ENCODE data around the gene NSL1.
"Not testable (repeated sequence)": the region's sequence is repeated elsewhere in the genome, so short reads cannot be mapped to it uniquely, and the experiment has no call there.

The NSL1 gene

DNA sequence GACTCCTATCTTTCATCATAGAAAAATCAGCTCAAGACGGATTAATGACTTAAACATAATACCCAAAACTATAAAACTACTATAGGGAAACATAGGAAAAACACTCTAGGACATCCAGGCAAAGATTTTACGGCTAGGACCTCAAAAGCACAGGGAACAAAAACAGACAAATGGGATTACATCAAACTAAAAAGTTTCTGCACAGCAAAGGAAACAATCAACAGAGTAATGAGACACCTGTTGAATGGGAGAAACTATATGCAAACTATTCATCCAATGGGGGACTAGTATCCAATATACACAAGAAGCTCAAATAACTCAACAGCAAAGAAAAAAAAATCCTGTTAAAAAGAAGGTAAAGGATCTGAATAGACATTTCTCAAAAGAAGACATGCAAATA lies 18.6 kb downstream of the NSL1 start:
- TF ChIP-seq, protein P1, sequence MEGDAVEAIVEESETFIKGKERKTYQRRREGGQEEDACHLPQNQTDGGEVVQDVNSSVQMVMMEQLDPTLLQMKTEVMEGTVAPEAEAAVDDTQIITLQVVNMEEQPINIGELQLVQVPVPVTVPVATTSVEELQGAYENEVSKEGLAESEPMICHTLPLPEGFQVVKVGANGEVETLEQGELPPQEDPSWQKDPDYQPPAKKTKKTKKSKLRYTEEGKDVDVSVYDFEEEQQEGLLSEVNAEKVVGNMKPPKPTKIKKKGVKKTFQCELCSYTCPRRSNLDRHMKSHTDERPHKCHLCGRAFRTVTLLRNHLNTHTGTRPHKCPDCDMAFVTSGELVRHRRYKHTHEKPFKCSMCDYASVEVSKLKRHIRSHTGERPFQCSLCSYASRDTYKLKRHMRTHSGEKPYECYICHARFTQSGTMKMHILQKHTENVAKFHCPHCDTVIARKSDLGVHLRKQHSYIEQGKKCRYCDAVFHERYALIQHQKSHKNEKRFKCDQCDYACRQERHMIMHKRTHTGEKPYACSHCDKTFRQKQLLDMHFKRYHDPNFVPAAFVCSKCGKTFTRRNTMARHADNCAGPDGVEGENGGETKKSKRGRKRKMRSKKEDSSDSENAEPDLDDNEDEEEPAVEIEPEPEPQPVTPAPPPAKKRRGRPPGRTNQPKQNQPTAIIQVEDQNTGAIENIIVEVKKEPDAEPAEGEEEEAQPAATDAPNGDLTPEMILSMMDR (IDR thresholded peaks at IDR 0.05; ENCODE audit: low read depth, low read length, missing control alignments), result no peak
- no peak for DNase-seq
- in situ Hi-C loops (cut with HindIII; ENCODE audit: low pct_ligation_motif_present, low sequenced_read_pairs), result no loop called here
- Histone ChIP-seq H3K36me3 (replicated peaks) (no peaks in the 10 kb centered on the region), H3K27ac (no peak overlapping the region), H3K4me3 (ENCODE audit: low read depth, low read length) (no peak overlapping the region), H3K27me3 (replicated peaks) (no peaks in the 10 kb centered on the region)

DNA sequence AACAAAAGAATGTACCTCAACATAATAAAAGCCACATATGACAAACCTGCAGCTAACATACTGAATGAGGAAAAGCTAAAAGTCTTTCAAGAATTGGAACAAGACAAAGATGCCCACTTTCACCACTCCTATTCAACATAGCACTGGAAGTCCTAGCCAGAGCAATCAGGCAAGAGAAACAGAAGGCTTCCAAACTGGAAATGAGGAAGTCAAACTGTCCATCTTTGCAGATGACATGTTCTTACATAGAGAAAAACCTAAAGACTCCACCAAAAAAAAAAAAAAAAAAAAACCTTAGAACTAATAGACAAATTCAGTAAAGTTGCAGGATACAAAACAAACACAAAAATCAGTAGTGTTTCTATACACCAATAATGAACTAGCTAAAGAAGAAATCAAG lies 20.2 kb downstream of the NSL1 start:
- in situ Hi-C loops (cut with HindIII; ENCODE audit: low pct_ligation_motif_present, low sequenced_read_pairs), result no loop called here
- no peak for DNase-seq
- H3K36me3 ChIP-seq (replicated peaks), result no peaks in the 10 kb centered on the region
- H3K27ac ChIP-seq, result no peak overlapping the region
- H3K4me3 ChIP-seq (ENCODE audit: low read depth, low read length), result no peak overlapping the region
- no peaks in the 10 kb centered on the region for H3K27me3 ChIP-seq (replicated peaks)
- TF ChIP-seq, protein P1 (IDR thresholded peaks at IDR 0.05; ENCODE audit: low read depth, low read length, missing control alignments), result no peak

DNA sequence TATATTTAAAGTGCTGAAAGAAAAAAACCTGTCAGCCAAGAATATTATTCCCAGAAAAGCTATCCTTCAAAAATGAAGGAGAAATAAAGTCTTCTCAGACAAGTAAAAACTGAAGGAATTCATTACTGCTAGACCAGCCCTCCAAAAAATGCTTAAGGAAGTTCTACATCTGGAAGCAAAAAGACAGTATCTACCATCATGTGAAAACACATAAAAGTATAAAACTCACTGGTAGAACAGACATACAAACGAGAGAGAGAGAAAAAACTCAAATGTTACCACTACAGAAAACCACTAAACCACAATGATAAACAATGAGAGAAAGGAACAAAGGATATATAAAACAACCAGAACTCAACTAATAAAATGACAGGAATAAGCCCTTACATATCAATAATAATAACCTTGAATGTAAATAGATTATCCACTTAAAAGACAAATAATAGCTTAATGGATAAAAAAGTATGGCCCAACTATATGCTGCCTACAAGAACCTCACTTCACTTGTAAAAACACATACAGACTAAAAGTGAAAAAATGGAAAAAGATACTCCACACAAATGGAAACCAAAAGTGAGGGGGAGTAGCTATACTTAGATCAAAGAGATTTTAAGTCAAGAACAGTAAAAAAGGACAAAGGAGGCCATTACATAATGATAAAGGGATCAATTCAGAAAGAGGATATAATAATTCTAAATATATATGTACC lies 22.0 kb downstream of the NSL1 start:
- no peak for DNase-seq
- no peak overlapping the region for H3K4me3 ChIP-seq (ENCODE audit: low read depth, low read length)
- no peak overlapping the region for H3K27ac ChIP-seq
- TF ChIP-seq, protein P1 (IDR thresholded peaks at IDR 0.05; ENCODE audit: low read depth, low read length, missing control alignments), result no peak
- H3K27me3 ChIP-seq (replicated peaks), result no peaks in the 10 kb centered on the region
- in situ Hi-C loops (cut with HindIII; ENCODE audit: low pct_ligation_motif_present, low sequenced_read_pairs), result no loop called here
- H3K36me3 ChIP-seq (replicated peaks), result no peaks in the 10 kb centered on the region

DNA sequence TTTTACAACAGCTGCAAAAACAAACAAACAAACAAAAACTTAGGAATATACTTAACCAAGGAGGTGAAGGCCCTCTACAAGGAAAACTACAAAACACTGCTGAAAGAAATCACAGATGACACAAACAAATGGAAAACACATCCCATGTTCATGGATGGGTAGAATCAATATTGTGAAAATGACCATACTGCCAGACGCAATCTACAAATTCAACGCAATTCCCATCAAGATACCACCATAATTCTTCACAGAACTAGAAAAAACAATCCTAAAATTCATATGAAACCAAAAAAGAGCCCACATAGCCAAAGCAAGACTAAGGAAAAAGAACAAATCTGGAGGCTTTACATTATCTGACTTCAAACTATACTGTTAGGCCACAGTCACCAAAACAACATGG lies 24.8 kb downstream of the NSL1 start:
- H3K27ac ChIP-seq; DNase-seq; H3K4me3 ChIP-seq (ENCODE audit: low read depth, low read length); H3K36me3 ChIP-seq (replicated peaks); H3K27me3 ChIP-seq (replicated peaks); in situ Hi-C loops (cut with HindIII; ENCODE audit: low pct_ligation_motif_present, low sequenced_read_pairs): not testable (repeated sequence)

DNA sequence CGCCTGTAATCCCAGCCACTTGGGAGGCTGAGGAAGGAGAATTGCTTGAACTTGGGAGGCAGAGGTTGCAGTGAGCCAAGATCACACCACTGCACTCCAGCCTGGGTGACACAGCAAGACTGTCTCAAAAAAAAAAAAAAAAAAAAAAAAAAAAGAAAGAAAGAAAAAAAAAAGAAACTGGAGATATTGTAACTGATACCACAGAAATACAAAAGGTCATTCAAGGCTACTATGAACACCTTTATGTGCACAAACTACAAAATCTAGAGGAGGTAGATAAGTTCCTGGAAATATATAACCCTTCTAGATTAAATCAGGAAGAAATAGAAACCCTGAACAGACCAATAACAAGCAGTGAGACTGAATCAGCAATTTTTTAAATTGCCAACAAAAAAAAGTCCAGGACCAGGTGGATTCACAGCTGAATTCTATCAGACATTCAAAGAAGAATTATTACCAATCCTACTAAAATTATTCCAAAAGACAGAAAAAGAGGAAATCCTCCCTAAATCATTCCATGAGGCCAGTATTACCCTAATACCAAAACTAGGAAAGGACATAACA lies 26.8 kb downstream of the NSL1 start:
- in situ Hi-C loops (cut with HindIII; ENCODE audit: low pct_ligation_motif_present, low sequenced_read_pairs), result not testable (repeated sequence)

DNA sequence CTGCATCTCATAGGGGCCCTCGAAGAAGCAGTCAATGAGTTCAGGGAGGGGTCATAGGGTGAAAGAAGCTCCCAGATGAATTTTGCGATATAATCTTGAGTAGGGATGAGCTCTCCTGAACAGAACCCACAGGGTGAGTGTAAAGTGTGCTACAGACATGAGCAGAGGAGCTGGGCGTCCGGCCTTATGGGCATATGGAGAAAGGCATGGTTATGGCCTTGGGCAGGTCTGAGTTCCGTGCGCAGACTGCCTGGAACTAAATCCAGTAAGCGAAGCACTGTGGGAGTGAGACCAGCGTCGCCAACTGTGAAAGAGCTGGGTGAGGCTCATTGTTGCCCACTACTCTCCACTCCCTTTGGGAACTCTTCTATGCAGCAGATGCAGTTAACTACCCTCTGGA lies 28.7 kb downstream of the NSL1 start:
- Histone ChIP-seq H3K27ac (no peak overlapping the region), H3K27me3 (replicated peaks) (no peaks in the 10 kb centered on the region), H3K36me3 (replicated peaks) (no peaks in the 10 kb centered on the region), H3K4me3 (ENCODE audit: low read depth, low read length) (no peak overlapping the region)
- in situ Hi-C loops (cut with HindIII; ENCODE audit: low pct_ligation_motif_present, low sequenced_read_pairs), result no loop called here
- DNase-seq, result no peak
- TF ChIP-seq, protein P1 (IDR thresholded peaks at IDR 0.05; ENCODE audit: low read depth, low read length, missing control alignments), result no peak

More for the DNA sequence above, 26.8 kb downstream of the NSL1 start:
- H3K36me3 ChIP-seq (replicated peaks); H3K4me3 ChIP-seq (ENCODE audit: low read depth, low read length); DNase-seq; H3K27ac ChIP-seq; H3K27me3 ChIP-seq (replicated peaks): not testable (repeated sequence)

DNA sequence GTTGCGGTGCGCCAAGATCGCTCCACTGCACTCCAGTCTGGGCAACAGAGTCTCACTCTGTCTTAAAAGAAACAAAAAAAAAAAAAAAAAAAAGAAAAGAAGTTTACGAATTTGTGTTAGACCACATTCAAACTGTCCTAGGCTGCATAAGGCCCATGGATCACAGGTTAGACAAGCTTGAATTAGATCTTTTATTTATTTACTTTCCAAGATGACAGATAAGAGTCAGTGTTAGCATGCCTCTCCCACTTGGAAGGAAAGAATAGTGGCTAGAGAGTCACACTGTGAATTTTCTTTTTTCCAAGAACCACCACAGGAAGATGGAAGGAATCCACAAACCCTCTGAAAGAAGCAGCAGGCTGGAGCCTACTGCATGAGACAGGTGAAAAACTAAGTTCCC lies 29.3 kb downstream of the NSL1 start:
- DNase-seq, result no peak
- TF ChIP-seq, protein P1 (IDR thresholded peaks at IDR 0.05; ENCODE audit: low read depth, low read length, missing control alignments), result no peak
- Histone ChIP-seq H3K27me3 (replicated peaks) (no peaks in the 10 kb centered on the region), H3K36me3 (replicated peaks) (no peaks in the 10 kb centered on the region), H3K27ac (no peak overlapping the region), H3K4me3 (ENCODE audit: low read depth, low read length) (no peak overlapping the region)
- in situ Hi-C loops (cut with HindIII; ENCODE audit: low pct_ligation_motif_present, low sequenced_read_pairs), result no loop called here
